Measurements from ENCODE around the gene HOXA4.

Gene HOXA4

GRCh38 chr7:27156916-27157701, 26.6 kb upstream of the HOXA4 start:
- no peak for DNase-seq

GRCh38 chr7:27156508-27156898, 25.9 kb upstream of the HOXA4 start, which contains the start of gene HOXA7:
TSS of gene HOXA7 (minus strand) at chr7:27156675. CDS start at chr7:27156545, 130 bp downstream.
- DNase-seq: no peak

- DNase-seq: no peak
These were observed 25.4 kb upstream of the HOXA4 start for GRCh38 chr7:27155816-27156507.

- DNase-seq: no peak
These were observed 24.6 kb upstream of the HOXA4 start for GRCh38 chr7:27154901-27155815.

- DNase-seq: no peak
These were observed 23.8 kb upstream of the HOXA4 start for GRCh38 chr7:27154369-27154768.

- DNase-seq: no peak
These were observed 23.0 kb upstream of the HOXA4 start for GRCh38 chr7:27153526-27153925.

GRCh38 chr7:27152816-27153442, 22.4 kb upstream of the HOXA4 start:
- no peak for DNase-seq

GRCh38 chr7:27151931-27152815, 21.6 kb upstream of the HOXA4 start, which contains the start of gene HOXA3:
TSS of gene HOXA3 (minus strand) at chr7:27152583. CDS start at chr7:27110640, 41,943 bp downstream.
- DNase-seq: no peak

- DNase-seq: no peak
These were observed 20.9 kb upstream of the HOXA4 start for GRCh38 chr7:27151341-27151930.

- DNase-seq: peak; percentile 66
These were observed 20.2 kb upstream of the HOXA4 start for GRCh38 chr7:27150568-27151340.

GRCh38 chr7:27149842-27150567, 19.4 kb upstream of the HOXA4 start:
- DNase-seq: no peak

GRCh38 chr7:27148756-27149641, 18.4 kb upstream of the HOXA4 start:
- no peak for DNase-seq

- no peak for DNase-seq
These were observed 17.6 kb upstream of the HOXA4 start for GRCh38 chr7:27148031-27148755.

GRCh38 chr7:27147199-27148030, 16.9 kb upstream of the HOXA4 start, which contains the start of gene HOXA6:
TSS of gene HOXA6 (minus strand) at chr7:27147774. CDS start at chr7:27147749, 25 bp downstream.
- DNase-seq: no peak

GRCh38 chr7:27146491-27147198, 16.1 kb upstream of the HOXA4 start:
- no peak for DNase-seq

- DNase-seq: no peak
These were observed 15.4 kb upstream of the HOXA4 start for GRCh38 chr7:27145914-27146412.
